T follicular helper cell (primary cell): ENCODE measurements around the gene MCM8.

Experiments
- DNase-seq: peaks from one replicate; pipeline ENCODE4 v3.0.0-alpha.2; 2020; ENCODE audit warnings: low read depth

MCM8 gene

GRCh38 chr20:6044115-6044514 lies 93.7 kb downstream of the MCM8 start:
- no peak for DNase-seq

- no peak for DNase-seq
Measured at GRCh38 chr20:6045566-6045965, 95.1 kb downstream of the MCM8 start.

- no peak for DNase-seq
Measured at GRCh38 chr20:6046432-6046831, 96.0 kb downstream of the MCM8 start.

- DNase-seq = no peak
Measured at GRCh38 chr20:6048391-6048790, 97.9 kb downstream of the MCM8 start.
